C4-2B (cell line): ENCODE measurements around the gene ZER1.

Experiments
- H3K27ac ChIP-seq: fragments of 450-650 bp; 2 replicates; pipeline ENCODE4 v1.5.1; 2017
- CTCF ChIP-seq: fragments of 450-650 bp; conservative IDR thresholded peaks from 2 replicates; pipeline ENCODE4 v1.5.1; 2017; ENCODE audit warnings: mild to moderate bottlenecking
- ZFX ChIP-seq: fragments of 450-650 bp; IDR thresholded peaks from 2 replicates; pipeline ENCODE4 v1.6.1; 2017

ZER1 gene

GRCh38 chr9:128687453-128687852 lies 84.3 kb downstream of the ZER1 start:
- peak overlapping the region; percentile 93 for H3K27ac ChIP-seq
- TF ChIP-seq ZFX, result no peak

GRCh38 chr9:128685636-128686489 lies 85.9 kb downstream of the ZER1 start:
- peak overlapping the region; percentile 94 for H3K27ac ChIP-seq
- TF ChIP-seq CTCF (no peak), ZFX (no peak)

- no peak for TF ChIP-seq CTCF
- TF ChIP-seq ZFX, result 0 out of 2 replicates have a peak, but pooled peaks have one; percentile 24
- H3K27ac ChIP-seq, result peak overlapping the region; percentile 94
Measured at GRCh38 chr9:128684325-128685199, 87.2 kb downstream of the ZER1 start.

- TF ChIP-seq ZFX, result no peak
- TF ChIP-seq CTCF, result no peak
- peak overlapping the region; percentile 94 for H3K27ac ChIP-seq
Measured at GRCh38 chr9:128684065-128684324, 87.7 kb downstream of the ZER1 start.

- peak overlapping the region; percentile 94 for H3K27ac ChIP-seq
- no peak for TF ChIP-seq CTCF
- TF ChIP-seq ZFX, result no peak
Measured at GRCh38 chr9:128683340-128684064, 88.2 kb downstream of the ZER1 start.
